ENCODE measurements around the gene MGAT3. TPM values are rescaled to one million over a fixed set of nuclear protein-coding genes. Genes with fewer than 3 reads are reported as not detected.

Gene MGAT3
- total RNA-seq, 1 donor from 2014 or later: 47.0 TPM

- H3K9me3 Mint-ChIP-seq: no peaks in the 10 kb centered on the region
- peaks cover 3% of the 10 kb centered on the region for H3K27me3 Mint-ChIP-seq
- peaks cover 5% of the 10 kb centered on the region for H3K36me3 Mint-ChIP-seq
- peaks cover 36% of the 10 kb centered on the region for H3K4me1 Mint-ChIP-seq (ENCODE audit: unreplicated experiment)
- no peak for DNase-seq (ENCODE audit: extremely low spot score, unreplicated experiment)
- peak overlapping the region; percentile 97 for H3K27ac Mint-ChIP-seq
- H3K4me3 Mint-ChIP-seq: peak overlapping the region; percentile 83
- TF ChIP-seq CTCF (conservative IDR thresholded peaks at IDR 0.05): no peak
Measured at GRCh38 chr22:39454385-39454871, 2.4 kb upstream of the MGAT3 start.

- TF ChIP-seq CTCF (conservative IDR thresholded peaks at IDR 0.05): no peak
- H3K27ac Mint-ChIP-seq: no peak overlapping the region
- H3K9me3 Mint-ChIP-seq: no peaks in the 10 kb centered on the region
- DNase-seq (ENCODE audit: extremely low spot score, unreplicated experiment): no peak
- H3K4me1 Mint-ChIP-seq (ENCODE audit: unreplicated experiment): peaks cover 37% of the 10 kb centered on the region
- H3K4me3 Mint-ChIP-seq: no peak overlapping the region
- H3K27me3 Mint-ChIP-seq: peaks cover 3% of the 10 kb centered on the region
- H3K36me3 Mint-ChIP-seq: peaks cover 5% of the 10 kb centered on the region
Measured at GRCh38 chr22:39457198-39457555, 365 bp downstream of the MGAT3 start.

GRCh38 chr22:39457556-39458443, 988 bp downstream of the MGAT3 start:
- TF ChIP-seq CTCF (conservative IDR thresholded peaks at IDR 0.05): no peak
- Mint-ChIP-seq H3K9me3 (no peaks in the 10 kb centered on the region), H3K4me3 (peak overlapping the region; percentile 86), H3K27ac (peak overlapping the region; percentile 78), H3K27me3 (peaks cover 3% of the 10 kb centered on the region), H3K4me1 (ENCODE audit: unreplicated experiment) (peaks cover 33% of the 10 kb centered on the region), H3K36me3 (peaks cover 5% of the 10 kb centered on the region)
- DNase-seq (ENCODE audit: extremely low spot score, unreplicated experiment): no peak

GRCh38 chr22:39458444-39459083, 1.8 kb downstream of the MGAT3 start:
- peaks cover 5% of the 10 kb centered on the region for H3K36me3 Mint-ChIP-seq
- peaks cover 3% of the 10 kb centered on the region for H3K27me3 Mint-ChIP-seq
- no peak for DNase-seq (ENCODE audit: extremely low spot score, unreplicated experiment)
- no peak for TF ChIP-seq CTCF (conservative IDR thresholded peaks at IDR 0.05)
- peaks cover 32% of the 10 kb centered on the region for H3K4me1 Mint-ChIP-seq (ENCODE audit: unreplicated experiment)
- H3K4me3 Mint-ChIP-seq: peak overlapping the region; percentile 86
- H3K9me3 Mint-ChIP-seq: no peaks in the 10 kb centered on the region
- peak overlapping the region; percentile 78 for H3K27ac Mint-ChIP-seq

GRCh38 chr22:39459681-39460080, 2.9 kb downstream of the MGAT3 start:
- peak overlapping the region; percentile 68 for H3K4me3 Mint-ChIP-seq
- TF ChIP-seq CTCF (conservative IDR thresholded peaks at IDR 0.05): no peak
- no peaks in the 10 kb centered on the region for H3K9me3 Mint-ChIP-seq
- H3K4me1 Mint-ChIP-seq (ENCODE audit: unreplicated experiment): peaks cover 23% of the 10 kb centered on the region
- DNase-seq (ENCODE audit: extremely low spot score, unreplicated experiment): no peak
- peaks cover 3% of the 10 kb centered on the region for H3K27me3 Mint-ChIP-seq
- H3K36me3 Mint-ChIP-seq: peaks cover 5% of the 10 kb centered on the region
- H3K27ac Mint-ChIP-seq: peak overlapping the region; percentile 62

All from type B pancreatic cell (in vitro differentiated cells).